GM19099 (cell line): ENCODE measurements around the gene SCOC.

ENCODE experiments used
- POLR2A ChIP-seq: IDR thresholded peaks from 3 replicates; pipeline ENCODE4 v1.6.1; 2011; ENCODE audit warnings: low read depth; ENCODE audit not compliant: insufficient read length; ENCODE audit errors: extremely low read depth

Gene SCOC

DNA sequence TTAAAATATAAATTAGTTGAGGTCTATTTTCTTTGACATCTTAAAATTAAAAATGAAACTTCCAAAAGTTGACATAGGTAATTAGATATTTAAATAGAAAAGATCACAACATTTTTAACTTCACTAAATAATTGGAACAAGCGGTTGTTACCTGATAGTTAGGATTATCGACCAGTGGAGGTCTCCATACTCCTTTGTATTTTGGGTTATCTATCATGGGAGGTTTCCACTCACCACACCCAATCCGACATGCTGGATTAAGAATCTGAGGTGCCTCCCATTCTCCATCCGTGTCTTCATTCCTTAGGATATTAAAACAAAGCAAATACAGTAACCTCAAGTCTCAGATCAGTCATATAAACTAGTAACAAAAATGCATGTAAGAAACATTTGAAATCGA, 22.2 kb downstream of the SCOC start:
- TF ChIP-seq POLR2A = no peak

- no peak for TF ChIP-seq POLR2A
These were observed 26.7 kb downstream of the SCOC start for GRCh38 chr4:140400111-140400510.

DNA sequence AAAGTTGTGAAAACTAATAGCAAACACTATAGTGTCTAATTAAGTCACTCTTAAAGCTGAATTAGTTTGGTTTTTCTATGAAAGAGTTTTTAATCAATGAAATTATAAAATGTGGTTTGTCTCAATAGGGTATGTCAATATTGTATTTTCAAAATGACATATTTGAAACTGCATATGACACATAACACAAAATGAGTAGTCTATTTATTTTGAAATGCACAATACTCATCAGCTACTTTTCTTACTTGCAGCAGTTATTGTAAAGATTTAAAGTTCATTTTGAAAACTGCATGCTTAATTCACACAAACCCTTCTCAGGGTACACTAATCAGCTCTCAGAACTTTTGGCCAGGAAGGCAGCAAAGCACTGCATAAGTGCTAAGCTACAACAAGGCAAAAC, 32.8 kb downstream of the SCOC start:
- no peak for TF ChIP-seq POLR2A

DNA sequence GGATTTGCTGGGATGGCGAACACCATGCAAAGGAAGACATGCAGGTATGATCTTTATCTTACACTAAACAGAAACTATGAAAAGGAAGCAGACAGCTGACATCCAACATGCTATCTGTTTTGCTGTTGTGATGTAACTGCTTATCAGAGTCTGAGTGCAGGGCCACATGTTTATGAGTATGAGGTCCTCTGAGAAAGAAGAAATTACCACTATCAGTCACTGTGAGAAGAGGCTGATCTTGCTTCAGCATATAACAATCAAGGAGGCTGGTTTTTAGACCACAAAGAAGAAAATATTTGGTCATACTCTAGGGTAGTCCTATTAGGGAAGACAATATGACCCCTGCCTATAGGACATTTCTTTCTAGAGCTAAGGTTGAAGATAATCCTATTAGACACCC, 35.5 kb downstream of the SCOC start:
- no peak for TF ChIP-seq POLR2A

- TF ChIP-seq POLR2A = no peak
These were observed 49.7 kb downstream of the SCOC start for GRCh38 chr4:140423106-140423505.

DNA sequence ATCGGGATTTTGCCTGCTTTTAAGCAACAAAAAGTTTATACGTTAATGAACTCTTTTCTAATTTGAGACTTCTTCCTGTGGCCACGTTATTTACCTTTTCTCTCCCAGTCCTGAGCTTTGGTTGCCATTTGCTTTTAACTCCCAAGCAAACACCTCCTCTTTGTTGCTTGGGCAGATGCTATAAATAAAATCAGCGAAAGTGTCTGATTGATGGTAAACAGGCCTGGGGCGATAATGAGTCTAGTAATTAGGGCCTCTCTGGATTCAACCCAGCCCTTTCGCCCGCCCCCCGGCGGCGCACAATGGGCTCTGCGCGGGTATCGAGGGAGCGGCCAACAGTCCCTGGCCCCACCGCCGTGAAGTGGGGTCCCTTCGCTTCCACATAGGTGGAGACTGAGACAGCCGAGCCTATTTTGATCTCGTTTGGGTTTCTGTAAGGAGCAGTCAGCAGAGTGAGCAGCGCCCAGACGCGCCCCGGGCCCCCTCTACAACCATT, 53.2 kb downstream of the SCOC start:
- no peak for TF ChIP-seq POLR2A

GRCh38 chr4:140427106-140427918, 53.9 kb downstream of the SCOC start, which contains the start of gene CLGN:
Gene CLGN (minus strand): TSS chr4:140427648. CDS start chr4:140413078, 14,570 bp downstream.
- TF ChIP-seq POLR2A = no peak

DNA sequence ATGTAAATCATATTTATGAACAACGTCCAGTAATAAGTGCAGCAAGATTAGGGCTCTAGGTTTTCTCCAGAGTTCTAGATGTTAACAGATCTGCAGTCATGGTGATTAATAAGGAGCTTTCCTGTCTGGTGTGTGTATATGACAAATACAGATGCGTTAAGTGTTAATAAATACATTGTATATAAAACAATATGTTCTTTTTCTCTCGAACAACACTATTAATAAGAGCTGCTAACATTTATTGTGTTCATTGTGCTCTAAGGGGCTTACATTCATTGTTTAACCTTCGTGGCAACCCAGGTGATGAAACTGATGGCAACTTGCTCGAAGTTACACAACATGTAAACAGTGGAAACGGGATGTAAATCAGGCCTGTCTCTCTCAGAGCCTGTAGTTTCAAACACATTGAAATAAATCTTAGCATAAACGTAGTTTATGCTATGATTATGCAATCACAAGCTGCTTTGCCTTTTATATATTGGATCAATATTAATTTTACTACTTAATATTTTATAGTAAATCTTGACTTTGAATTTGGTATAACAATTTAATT, 54.5 kb downstream of the SCOC start:
- TF ChIP-seq POLR2A = no peak
